HEK293T (cell line): Measurements from ENCODE around the gene PLLP.

Experiments
- CTCF ChIA-PET: fragments of 350-600 bp; formaldehyde crosslinking; extraction: SDS; loops from one replicate; lab custom pipeline; 2021; ENCODE audit warnings: antibody characterized with exemption, inconsistent platforms; lab: Yijun Ruan, JAX
- POLR2A ChIA-PET: fragments of 350-600 bp; formaldehyde crosslinking; extraction: SDS; loops from one replicate; lab custom pipeline; 2020; ENCODE audit warnings: antibody characterized with exemption, inconsistent platforms; lab: Yijun Ruan, JAX
- DNase-seq: peaks from one replicate; pipeline ENCODE4 v3.0.0; 2012; ENCODE audit warnings: mixed read lengths; ENCODE audit errors: extremely low spot score
- ARNT ChIP-seq: fragments of 450-650 bp; IDR thresholded peaks from 2 replicates; pipeline ENCODE4 v1.6.1; 2017; ENCODE audit warnings: mild to moderate bottlenecking
- BHLHE40 ChIP-seq: fragments of 450-650 bp; IDR thresholded peaks from 2 replicates; pipeline ENCODE4 v1.6.1; 2016; ENCODE audit warnings: mild to moderate bottlenecking, moderate library complexity, borderline replicate concordance
- CTBP1 ChIP-seq: fragments of 450-650 bp; IDR thresholded peaks from 2 replicates; pipeline ENCODE4 v1.6.1; 2016; ENCODE audit warnings: borderline replicate concordance
- ELF4 ChIP-seq: fragments of 450-650 bp; IDR thresholded peaks from 2 replicates; pipeline ENCODE4 v1.6.1; 2017; ENCODE audit warnings: antibody characterized with exemption
- FOXA1 ChIP-seq: fragments of 450-650 bp; IDR thresholded peaks from 2 replicates; pipeline ENCODE4 v1.6.1; 2016; ENCODE audit warnings: mild to moderate bottlenecking
- FOXK2 ChIP-seq: fragments of 450-650 bp; IDR thresholded peaks from 2 replicates; pipeline ENCODE4 v1.6.1; 2016; ENCODE audit warnings: mild to moderate bottlenecking
- FOXM1 ChIP-seq: fragments of 450-650 bp; IDR thresholded peaks from 2 replicates; pipeline ENCODE4 v1.6.1; 2017; ENCODE audit warnings: mild to moderate bottlenecking, borderline replicate concordance
- HDGF ChIP-seq: fragments of 450-650 bp; IDR thresholded peaks from 2 replicates; pipeline ENCODE4 v1.6.1; 2017; ENCODE audit warnings: antibody characterized with exemption, borderline replicate concordance
- L3MBTL2 ChIP-seq: fragments of 450-650 bp; conservative IDR thresholded peaks from 2 replicates; pipeline ENCODE4 v1.6.1; 2016; ENCODE audit warnings: mild to moderate bottlenecking
- LEF1 ChIP-seq: fragments of 450-650 bp; IDR thresholded peaks from 2 replicates; pipeline ENCODE4 v1.6.1; 2017; ENCODE audit warnings: mild to moderate bottlenecking, borderline replicate concordance
- NFRKB ChIP-seq: fragments of 450-650 bp; IDR thresholded peaks from 2 replicates; pipeline ENCODE4 v1.6.1; 2016; ENCODE audit warnings: mild to moderate bottlenecking, moderate library complexity
- SP1 ChIP-seq: fragments of 450-650 bp; IDR thresholded peaks from 2 replicates; pipeline ENCODE4 v1.6.1; 2017
- SUZ12 ChIP-seq: fragments of 450-650 bp; IDR thresholded peaks from 2 replicates; pipeline ENCODE4 v1.6.1; 2016; ENCODE audit warnings: mild to moderate bottlenecking
- TARDBP ChIP-seq: fragments of 450-650 bp; IDR thresholded peaks from 2 replicates; pipeline ENCODE4 v1.6.1; 2016
- ZNF384 ChIP-seq: fragments of 450-650 bp; IDR thresholded peaks from 2 replicates; pipeline ENCODE4 v1.6.1; 2016
- TF ChIP-seq, protein P1 (sequence below): fragments of 450-650 bp; IDR thresholded peaks from 2 replicates; pipeline ENCODE4 v1.6.1; 2016

Gene PLLP

DNA sequence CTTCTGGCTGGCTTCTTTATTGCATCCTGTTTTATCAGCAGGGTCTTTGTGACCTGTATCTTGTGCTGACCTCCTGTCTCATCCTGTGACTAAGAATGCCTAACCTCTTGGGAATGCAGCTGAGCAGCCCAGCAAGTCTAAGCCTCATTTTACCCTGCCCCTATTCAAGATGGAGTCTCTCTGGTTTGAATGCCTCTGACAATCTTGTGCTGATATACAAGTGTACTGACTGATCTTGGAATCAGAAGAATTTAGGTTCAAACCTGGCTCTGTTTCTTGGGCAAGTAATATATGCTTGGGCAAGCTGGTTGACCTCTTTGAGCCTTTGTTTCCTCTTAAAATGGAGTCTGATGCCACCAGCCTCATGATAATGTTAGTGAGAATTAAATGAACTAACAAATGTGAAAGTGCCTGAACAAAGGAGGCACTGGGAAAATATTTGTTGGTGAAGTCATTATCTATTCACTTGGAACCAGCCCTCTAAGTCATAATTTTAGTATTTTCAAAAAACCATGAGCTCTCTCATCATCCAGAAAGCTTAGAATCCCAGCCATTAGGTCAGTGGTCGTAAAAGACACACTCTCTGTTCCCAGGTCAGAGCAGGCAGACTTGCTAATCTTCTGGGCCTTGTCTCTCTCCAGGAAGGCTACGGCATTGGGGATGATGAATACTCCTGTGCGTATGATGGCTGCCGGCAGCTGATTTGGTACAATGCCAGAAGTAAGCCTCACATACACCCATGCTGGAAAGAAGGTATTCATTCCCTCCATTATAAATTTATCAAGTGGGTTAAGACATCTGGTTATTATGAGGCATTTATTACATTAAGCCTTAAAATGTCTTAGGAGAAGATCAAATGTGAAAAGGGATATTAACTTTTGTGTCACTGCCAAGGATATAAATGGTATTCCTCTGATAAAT, 57.5 kb downstream of the PLLP start:
- DNase-seq, result no peak
- ChIA-PET POLR2A (no interaction called here), CTCF (no interaction called here)
- TF ChIP-seq HDGF, result no peak
- no peak for TF ChIP-seq CTBP1
- TF ChIP-seq NFRKB, result no peak
- TF ChIP-seq BHLHE40, result no peak
- TF ChIP-seq TARDBP, result no peak
- TF ChIP-seq L3MBTL2, result no peak
- TF ChIP-seq FOXK2, result no peak
- TF ChIP-seq SP1, result no peak
- TF ChIP-seq FOXA1, result no peak
- TF ChIP-seq FOXM1, result no peak
- no peak for TF ChIP-seq ELF4
- TF ChIP-seq ARNT, result no peak
- TF ChIP-seq, protein P1, sequence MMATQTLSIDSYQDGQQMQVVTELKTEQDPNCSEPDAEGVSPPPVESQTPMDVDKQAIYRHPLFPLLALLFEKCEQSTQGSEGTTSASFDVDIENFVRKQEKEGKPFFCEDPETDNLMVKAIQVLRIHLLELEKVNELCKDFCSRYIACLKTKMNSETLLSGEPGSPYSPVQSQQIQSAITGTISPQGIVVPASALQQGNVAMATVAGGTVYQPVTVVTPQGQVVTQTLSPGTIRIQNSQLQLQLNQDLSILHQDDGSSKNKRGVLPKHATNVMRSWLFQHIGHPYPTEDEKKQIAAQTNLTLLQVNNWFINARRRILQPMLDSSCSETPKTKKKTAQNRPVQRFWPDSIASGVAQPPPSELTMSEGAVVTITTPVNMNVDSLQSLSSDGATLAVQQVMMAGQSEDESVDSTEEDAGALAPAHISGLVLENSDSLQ, result no peak

GRCh38 chr16:57225978-57226377, 58.5 kb downstream of the PLLP start:
- TF ChIP-seq ZNF384 (no peak), SUZ12 (no peak), ELF4 (no peak), HDGF (no peak), FOXA1 (no peak)
- TF ChIP-seq, protein P1, result no peak
- DNase-seq, result no peak
- POLR2A ChIA-PET, result no interaction called here
- CTCF ChIA-PET, result no interaction called here

GRCh38 chr16:57224651-57225335, 59.7 kb downstream of the PLLP start:
- DNase-seq, result no peak
- ChIA-PET CTCF (no interaction called here), POLR2A (interaction anchor here (1.0 kb wide), 1 partner anchor 21 kb away, joined by 3 read pairs; no protein-coding TSS in a partner anchor)
- TF ChIP-seq LEF1 (no peak), ELF4 (no peak), NFRKB (no peak), SP1 (no peak), SUZ12 (no peak), FOXK2 (no peak), ARNT (no peak), FOXM1 (no peak), HDGF (no peak), TARDBP (no peak), ZNF384 (no peak)

GRCh38 chr16:57223057-57223456, 61.4 kb downstream of the PLLP start:
- no peak for TF ChIP-seq SP1
- TF ChIP-seq ZNF384, result no peak
- no peak for TF ChIP-seq FOXK2
- TF ChIP-seq ARNT, result no peak
- no peak for TF ChIP-seq SUZ12
- no peak for TF ChIP-seq LEF1
- no peak for TF ChIP-seq BHLHE40
- TF ChIP-seq, protein P1, result no peak
- no peak for TF ChIP-seq FOXA1
- no peak for TF ChIP-seq FOXM1
- TF ChIP-seq HDGF, result no peak
- no peak for TF ChIP-seq CTBP1
- TF ChIP-seq NFRKB, result no peak
- no peak for TF ChIP-seq ELF4
- TF ChIP-seq L3MBTL2, result no peak
- TF ChIP-seq TARDBP, result no peak
- no peak for DNase-seq
- ChIA-PET CTCF (no interaction called here), POLR2A (no interaction called here)

DNA sequence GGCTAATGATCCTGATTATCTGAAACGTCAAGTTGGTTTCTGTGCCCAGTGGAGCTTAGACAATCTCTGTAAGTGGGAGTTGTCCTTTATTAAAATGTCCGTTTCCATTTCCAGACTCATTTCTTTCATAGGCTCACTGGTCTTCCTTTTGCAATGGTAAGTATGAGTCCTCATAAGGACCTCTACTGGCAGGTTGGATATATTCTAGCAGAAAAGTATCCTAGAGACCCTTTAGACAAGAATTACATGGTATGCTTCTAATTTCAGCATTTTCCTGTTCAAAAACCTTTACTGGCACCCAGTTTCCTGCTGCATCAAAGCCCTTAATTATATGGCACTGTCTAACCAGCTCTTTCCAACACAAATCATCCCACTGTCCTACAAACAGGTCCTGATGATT, 67.5 kb downstream of the PLLP start:
- no peak for DNase-seq
- TF ChIP-seq CTBP1 (no peak), NFRKB (no peak), BHLHE40 (no peak), ELF4 (no peak), L3MBTL2 (no peak), FOXM1 (no peak)
- ChIA-PET CTCF (no interaction called here), POLR2A (no interaction called here)

GRCh38 chr16:57213462-57213861, 71.0 kb downstream of the PLLP start:
- DNase-seq, result no peak
- TF ChIP-seq CTBP1 (no peak), FOXA1 (no peak), FOXM1 (no peak), FOXK2 (no peak), HDGF (no peak), ZNF384 (no peak), ARNT (no peak), NFRKB (no peak), L3MBTL2 (no peak), SUZ12 (no peak), ELF4 (no peak)
- TF ChIP-seq, protein P1, result no peak
- CTCF ChIA-PET, result no interaction called here
- POLR2A ChIA-PET, result no interaction called here
